D721Med (cell line): Measurements from ENCODE around the gene SMYD5.

Source experiments
- DNase-seq: peaks from one replicate; pipeline ENCODE4 v3.0.0; 2011; ENCODE audit warnings: low spot score; ENCODE audit not compliant: insufficient read length
- FAIRE-seq: peaks from 2 replicates; lab custom pipeline; 2011; peaks lifted over from hg19 to GRCh38; lab: Jason Lieb, UNC
- TF ChIP-seq, protein P1 (sequence below): IDR thresholded peaks from 2 replicates; pipeline ENCODE4 v1.5.1; 2012; ENCODE audit warnings: mild to moderate bottlenecking, control low read depth; ENCODE audit not compliant: insufficient read depth; ENCODE audit errors: missing control alignments

SMYD5 gene

DNA sequence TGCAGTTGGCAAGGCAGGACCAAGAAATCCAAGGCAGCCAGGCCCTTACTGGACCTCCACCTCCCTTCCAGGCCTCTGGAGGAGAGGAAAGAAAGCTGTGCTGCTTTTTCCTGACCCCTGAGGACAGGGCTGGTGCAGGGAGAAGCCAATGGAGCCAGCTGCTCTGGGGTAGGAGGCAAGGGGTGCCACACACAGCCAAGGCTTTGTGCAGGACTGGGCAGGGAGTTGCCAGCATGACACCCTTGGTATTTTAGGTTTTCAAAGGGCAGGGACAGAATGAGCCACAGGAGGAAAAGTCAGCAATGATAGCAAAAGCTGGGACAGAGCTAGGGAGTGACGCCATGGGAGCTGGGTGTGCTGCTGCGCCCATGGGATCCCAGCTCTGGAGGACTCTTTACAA is 43.0 kb downstream of the SMYD5 start:
- no peak for FAIRE-seq
- no peak for DNase-seq
- TF ChIP-seq, protein P1, sequence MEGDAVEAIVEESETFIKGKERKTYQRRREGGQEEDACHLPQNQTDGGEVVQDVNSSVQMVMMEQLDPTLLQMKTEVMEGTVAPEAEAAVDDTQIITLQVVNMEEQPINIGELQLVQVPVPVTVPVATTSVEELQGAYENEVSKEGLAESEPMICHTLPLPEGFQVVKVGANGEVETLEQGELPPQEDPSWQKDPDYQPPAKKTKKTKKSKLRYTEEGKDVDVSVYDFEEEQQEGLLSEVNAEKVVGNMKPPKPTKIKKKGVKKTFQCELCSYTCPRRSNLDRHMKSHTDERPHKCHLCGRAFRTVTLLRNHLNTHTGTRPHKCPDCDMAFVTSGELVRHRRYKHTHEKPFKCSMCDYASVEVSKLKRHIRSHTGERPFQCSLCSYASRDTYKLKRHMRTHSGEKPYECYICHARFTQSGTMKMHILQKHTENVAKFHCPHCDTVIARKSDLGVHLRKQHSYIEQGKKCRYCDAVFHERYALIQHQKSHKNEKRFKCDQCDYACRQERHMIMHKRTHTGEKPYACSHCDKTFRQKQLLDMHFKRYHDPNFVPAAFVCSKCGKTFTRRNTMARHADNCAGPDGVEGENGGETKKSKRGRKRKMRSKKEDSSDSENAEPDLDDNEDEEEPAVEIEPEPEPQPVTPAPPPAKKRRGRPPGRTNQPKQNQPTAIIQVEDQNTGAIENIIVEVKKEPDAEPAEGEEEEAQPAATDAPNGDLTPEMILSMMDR, result no peak

DNA sequence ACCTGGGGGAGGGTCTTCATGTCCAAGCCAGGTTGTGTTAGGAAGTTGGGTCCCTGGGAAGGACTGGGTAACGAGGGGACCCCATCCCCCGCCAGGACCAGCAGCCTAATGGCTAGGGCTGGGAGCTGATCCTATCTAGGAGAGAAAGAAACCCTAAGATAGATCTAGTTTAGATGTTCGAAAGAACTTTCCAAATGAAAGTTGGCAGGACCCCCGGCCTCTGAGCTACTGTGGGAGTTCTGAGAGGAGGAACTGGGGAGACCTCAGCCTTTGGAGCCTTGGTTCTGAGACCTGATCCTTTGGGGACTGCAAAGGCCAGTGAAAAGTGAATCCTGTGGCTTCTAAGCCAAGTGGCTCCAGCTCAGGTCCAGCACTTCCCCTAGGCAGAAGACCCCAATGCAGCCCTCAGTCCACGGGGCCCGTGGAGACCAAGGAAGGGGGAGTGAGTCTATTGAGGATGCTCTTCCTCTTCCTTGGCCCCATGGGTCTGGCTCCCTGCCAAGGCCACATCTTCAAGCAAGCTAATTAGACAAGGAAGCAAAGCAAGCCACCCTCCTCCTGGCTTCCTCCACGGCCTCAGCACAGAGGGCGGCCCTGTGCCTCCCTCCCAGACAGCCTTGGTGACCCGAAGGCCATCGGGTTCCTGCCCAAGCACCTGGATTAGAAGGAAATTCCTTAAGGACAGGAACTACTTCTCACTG is 43.5 kb downstream of the SMYD5 start:
- DNase-seq (no peak), FAIRE-seq (no peak)
- TF ChIP-seq, protein P1, result no peak

DNA sequence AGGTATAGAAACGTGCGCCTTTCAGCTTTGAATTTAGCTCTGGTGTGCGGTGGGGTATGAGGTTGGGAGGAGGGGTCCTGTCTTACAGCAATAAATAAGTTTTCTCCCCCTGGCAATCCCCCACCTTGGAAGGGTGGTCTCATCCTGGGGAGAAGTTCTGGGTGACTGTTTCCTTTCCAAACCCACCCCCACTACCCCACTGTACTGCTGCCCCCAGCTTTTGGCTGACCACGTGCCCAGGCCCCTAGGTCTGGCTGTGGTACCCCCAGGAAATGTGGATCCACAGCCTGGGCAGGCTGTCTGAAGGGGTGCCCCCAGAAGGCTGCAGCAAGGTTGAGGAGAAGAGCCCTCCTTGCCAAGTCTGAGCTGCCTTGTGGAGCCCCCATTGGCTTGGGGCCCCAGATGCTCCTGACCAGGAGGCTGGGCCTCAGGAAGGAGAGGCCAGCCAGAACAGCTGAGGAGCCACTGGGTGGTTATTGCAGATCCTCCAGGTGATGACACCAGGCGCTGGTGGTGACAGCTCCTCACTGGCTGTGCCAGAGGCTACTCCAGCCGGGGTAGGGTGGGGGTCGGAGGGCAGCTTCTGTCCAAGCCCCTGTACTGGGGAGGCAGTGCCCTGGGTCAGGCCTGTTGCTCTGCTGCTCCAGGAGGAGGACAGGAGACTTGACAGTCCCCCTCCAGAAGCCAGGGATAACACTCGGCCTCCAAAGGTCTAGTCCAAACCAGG is 44.3 kb downstream of the SMYD5 start:
- FAIRE-seq, result no peak
- TF ChIP-seq, protein P1, result no peak
- DNase-seq, result no peak

DNA sequence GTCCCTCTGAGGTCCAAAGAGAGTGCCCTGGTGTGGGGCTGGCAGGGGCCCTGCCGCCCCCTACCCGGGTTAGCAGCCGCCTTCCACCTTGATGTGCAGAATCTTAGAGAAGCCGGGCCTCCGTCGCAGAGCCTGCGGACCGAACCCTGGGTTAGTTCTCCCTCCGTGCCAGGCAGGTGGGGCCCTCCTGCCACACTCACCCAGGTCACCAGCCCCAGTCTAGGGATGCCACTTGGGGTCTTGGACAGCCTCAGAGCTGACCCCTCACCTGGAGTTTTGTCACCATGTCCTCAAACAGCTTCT is 44.8 kb downstream of the SMYD5 start:
- FAIRE-seq (no peak), DNase-seq (no peak)
- TF ChIP-seq, protein P1, result no peak

DNA sequence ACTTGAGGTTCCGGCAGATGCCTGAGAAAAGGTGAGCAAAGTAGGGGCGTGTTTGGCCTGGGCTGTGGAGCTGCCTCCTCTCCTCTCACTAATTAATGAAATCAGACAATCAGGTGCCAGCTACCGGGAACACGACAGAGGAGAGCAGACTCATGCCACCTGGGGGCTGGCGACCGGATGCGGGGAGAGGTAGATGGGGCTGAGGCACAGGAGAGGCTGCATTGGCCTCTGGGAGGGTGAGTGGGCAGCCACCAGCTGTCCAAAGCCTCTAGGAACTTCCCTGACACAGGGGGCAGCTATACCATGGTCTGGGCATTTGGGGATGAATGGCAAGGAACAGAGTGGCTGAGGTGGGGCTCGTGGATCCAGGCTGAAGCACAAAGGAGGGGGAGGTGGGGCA is 45.2 kb downstream of the SMYD5 start:
- FAIRE-seq (no peak), DNase-seq (no peak)
- TF ChIP-seq, protein P1, result no peak

DNA sequence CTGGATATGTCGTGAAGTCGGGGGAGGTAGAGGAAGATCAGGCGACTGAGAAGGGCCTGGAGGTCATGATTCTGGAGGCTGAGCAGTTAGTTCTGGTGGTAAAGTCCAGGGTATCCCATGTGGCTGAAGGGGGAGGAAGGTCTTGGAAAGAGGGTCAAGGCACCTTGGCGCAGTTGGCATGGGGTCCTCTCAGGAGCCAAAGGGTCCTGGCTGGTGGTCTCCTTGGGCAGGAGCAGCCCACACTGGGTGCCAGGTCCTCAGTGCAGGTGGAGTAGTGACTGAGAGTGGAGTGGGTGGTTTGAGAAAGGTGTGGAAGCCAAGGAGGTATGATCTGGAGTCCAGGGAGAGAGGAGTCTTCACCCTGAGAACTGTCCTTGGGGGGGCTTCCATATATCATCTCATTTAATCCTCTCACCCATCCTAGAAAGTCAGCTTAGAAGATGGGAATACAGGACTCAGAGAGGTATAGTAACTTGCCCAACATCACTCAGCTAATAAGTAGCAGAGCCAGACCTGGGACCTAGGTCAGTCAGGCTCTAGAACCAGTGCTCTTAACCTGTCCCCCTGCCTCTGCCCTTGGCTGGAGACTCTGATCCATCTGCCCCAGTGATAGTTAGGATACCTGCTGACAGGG is 45.8 kb downstream of the SMYD5 start:
- TF ChIP-seq, protein P1, result no peak
- DNase-seq (no peak), FAIRE-seq (no peak)
